ENCODE measurements around the gene ZC3H6.

- TF ChIP-seq CTCF (conservative IDR thresholded peaks at IDR 0.05 in 1 of 2, IDR thresholded peaks at IDR 0.05 in 1 of 2; ENCODE audit: extremely low read depth in 1 of 2, insufficient read depth in 1 of 2, low read depth in 1 of 2, low read length in 2 of 2), result no peak
- no peak for TF ChIP-seq EZH2 (IDR thresholded peaks at IDR 0.05; ENCODE audit: borderline replicate concordance, low read length)
Observed at GRCh38 chr2:112290088-112290487, 14.7 kb downstream of the ZC3H6 start.

Measured in mammary epithelial cell (primary cell).